ENCODE data around the gene CHD9.
"Not testable (repeated sequence)": the region's sequence is repeated elsewhere in the genome, so short reads cannot be mapped to it uniquely, and the experiment has no call there.

The CHD9 gene

DNA sequence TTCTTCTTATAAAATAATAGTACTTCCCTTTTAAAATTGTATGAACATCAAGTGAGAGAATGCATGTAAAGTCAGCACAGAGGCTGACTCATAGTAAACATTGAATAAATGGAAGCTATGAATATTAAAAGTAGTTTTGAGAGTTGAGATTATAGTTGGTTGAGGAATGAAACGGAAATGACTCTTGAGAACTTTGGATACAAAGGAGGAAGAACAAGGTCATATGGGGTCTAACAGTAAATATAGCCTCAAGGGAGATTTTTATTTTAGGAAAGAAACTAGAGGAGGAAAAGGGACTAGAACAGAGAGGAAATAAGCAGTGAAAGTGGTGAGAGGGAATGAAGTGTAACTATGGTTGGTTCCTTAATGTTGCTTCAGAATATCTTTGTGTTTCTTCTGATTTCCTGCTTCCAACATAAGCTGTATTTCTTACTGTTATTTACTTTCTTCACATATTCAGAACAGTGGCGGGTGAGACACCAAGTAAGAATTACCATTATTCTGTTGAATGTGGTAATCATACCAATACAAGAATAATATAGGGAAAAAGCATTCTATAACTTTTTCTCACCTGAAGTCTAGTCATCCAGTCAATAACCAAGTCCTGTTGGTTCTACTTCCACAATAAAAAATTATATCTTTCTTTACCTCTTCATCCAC is 165.1 kb downstream of the CHD9 start:
- peak; percentile 42 for DNase-seq

GRCh38 chr16:53220585-53220984 is 165.8 kb downstream of the CHD9 start:
- no peak for DNase-seq
- in situ Hi-C loops (cut with MboI; ENCODE audit: low pct_unique_long_range_greater_than_20kb, low sequenced_read_pairs) = no loop called here

More for the DNA sequence above, 165.1 kb downstream of the CHD9 start:
- in situ Hi-C loops (cut with MboI; ENCODE audit: low pct_unique_long_range_greater_than_20kb, low sequenced_read_pairs) = no loop called here

DNA sequence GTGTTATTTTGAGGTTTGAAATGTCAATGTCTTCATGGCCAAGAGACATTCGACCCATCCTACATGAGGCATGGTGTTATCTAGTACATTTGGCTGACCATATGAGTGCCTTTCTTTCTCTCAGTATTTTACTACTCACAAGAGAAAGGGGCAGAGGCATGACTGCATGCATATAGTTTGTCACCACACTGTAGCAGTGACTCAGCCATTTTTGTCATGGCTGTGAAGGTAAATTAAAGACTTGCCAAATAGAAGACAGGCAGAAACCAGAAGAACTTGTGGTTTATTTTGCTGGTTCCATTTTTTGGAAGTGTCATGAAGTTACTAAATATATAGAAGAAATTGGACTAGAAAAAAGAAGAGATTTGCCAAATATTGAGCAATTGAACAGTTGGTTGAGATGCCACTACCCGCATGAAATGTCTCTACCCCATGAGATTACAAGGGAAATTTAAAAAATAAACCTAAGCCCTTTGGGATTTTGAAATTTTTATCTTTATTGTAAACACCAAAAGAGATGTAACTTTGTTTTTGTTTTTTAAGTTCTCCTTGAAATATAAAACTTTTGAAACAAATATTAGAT is 170.3 kb downstream of the CHD9 start:
- in situ Hi-C loops (cut with MboI; ENCODE audit: low pct_unique_long_range_greater_than_20kb, low sequenced_read_pairs) = no loop called here
- DNase-seq = peak; percentile 66

DNA sequence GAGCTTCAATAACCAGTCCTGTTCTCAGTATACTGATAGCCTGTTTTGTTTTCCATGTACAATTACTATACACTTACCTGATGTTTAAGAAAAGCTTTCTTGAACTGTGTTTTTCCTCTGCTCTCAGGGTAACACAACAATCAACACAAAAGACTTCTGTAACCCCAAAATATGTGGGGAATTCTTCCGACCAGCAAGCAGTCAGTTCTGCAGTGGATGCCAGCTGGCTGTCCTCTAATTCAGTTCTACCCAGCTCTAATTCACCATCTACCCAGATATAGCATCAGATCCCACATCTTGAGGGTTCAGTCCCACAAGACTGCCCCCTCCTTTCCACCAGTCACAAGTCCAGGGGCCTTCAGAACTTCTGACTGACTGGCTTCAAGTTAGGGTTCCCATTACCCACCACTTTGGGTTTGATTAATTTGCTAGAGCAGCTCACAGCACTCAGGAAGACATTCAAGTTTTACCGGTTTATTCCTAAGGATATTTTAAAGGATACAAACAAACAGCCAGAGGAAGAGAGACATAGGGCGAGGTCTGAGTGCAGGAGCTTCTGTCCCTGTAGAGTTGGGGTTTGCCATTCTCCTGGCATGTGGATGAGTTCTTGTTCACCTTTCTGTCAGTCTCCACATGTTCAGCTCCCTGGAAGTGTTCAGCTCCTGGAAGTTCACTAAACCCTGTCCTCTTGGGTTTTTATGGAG is 178.2 kb downstream of the CHD9 start:
- in situ Hi-C loops (cut with MboI; ENCODE audit: low pct_unique_long_range_greater_than_20kb, low sequenced_read_pairs) = no loop called here
- DNase-seq = no peak

GRCh38 chr16:53234836-53235235 is 180.0 kb downstream of the CHD9 start:
- DNase-seq = no peak
- in situ Hi-C loops (cut with MboI; ENCODE audit: low pct_unique_long_range_greater_than_20kb, low sequenced_read_pairs) = no loop called here

DNA sequence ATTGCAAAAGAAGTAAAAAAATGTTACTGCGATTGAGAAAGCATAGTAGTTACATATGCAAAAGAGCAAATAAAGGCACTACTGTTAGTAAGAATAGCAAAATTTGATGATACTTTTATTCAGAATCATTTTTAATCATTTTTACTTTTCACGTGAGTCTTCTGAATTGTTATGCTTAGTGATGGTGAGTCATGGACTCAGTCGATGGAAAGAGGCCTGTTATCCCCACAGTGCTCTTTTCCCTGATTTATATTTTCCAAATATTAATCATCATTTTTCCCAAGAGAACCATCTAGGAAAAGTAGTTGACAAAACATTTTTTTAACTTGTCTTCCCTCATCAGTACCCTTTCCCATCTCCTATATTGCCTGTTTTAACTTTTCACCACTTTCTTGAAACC is 181.1 kb downstream of the CHD9 start:
- DNase-seq = no peak
- in situ Hi-C loops (cut with MboI; ENCODE audit: low pct_unique_long_range_greater_than_20kb, low sequenced_read_pairs) = no loop called here

GRCh38 chr16:53249331-53249730 is 194.5 kb downstream of the CHD9 start:
- no peak for DNase-seq
- in situ Hi-C loops (cut with MboI; ENCODE audit: low pct_unique_long_range_greater_than_20kb, low sequenced_read_pairs) = no loop called here

GRCh38 chr16:53257001-53257400 is 202.2 kb downstream of the CHD9 start:
- no peak for DNase-seq
- in situ Hi-C loops (cut with MboI; ENCODE audit: low pct_unique_long_range_greater_than_20kb, low sequenced_read_pairs) = no loop called here

DNA sequence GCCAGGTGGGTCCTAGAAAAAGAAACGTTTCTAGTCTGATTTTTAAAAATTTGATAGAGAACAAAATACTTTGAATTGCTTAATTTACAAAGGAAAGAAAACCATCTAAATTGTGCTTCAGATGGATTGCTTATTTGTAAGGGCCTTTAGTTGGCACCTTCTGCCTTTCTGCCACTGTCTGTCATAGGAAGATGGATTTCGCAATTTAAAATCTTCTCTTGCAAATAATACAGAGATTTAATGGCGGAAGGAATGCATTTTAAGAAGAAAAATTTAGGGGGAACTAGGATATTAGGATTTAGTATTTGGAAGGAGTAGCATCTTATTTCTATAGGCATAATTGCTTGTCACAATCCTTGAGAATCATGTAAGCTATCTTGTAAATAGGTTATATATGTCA is 204.0 kb downstream of the CHD9 start:
- no peak for DNase-seq
- in situ Hi-C loops (cut with MboI; ENCODE audit: low pct_unique_long_range_greater_than_20kb, low sequenced_read_pairs) = no loop called here

- no peak for DNase-seq
- in situ Hi-C loops (cut with MboI; ENCODE audit: low pct_unique_long_range_greater_than_20kb, low sequenced_read_pairs) = no loop called here
These were observed 206.5 kb downstream of the CHD9 start for GRCh38 chr16:53261276-53261675.

GRCh38 chr16:53262645-53263044 is 207.9 kb downstream of the CHD9 start:
- DNase-seq = no peak
- in situ Hi-C loops (cut with MboI; ENCODE audit: low pct_unique_long_range_greater_than_20kb, low sequenced_read_pairs) = no loop called here

- no peak for DNase-seq
- in situ Hi-C loops (cut with MboI; ENCODE audit: low pct_unique_long_range_greater_than_20kb, low sequenced_read_pairs) = no loop called here
These were observed 211.4 kb downstream of the CHD9 start for GRCh38 chr16:53266156-53266555.

DNA sequence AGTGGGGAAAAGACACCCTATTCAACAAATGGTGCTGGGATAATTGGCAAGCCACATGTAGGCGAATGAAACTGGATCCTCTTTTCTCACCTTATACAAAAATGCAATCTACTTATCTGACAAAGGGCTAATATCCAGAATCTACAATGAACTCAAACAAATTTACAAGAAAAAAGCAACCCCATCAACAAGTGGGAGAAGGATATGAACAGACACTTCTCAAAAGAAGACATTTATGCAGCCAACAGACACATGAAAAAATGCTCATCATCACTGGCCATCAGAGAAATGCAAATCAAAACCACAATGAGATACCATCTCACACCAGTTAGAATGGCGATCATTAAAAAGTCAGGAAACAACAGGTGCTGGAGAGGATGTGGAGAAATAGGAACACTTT is 223.7 kb downstream of the CHD9 start:
- DNase-seq; in situ Hi-C loops (cut with MboI; ENCODE audit: low pct_unique_long_range_greater_than_20kb, low sequenced_read_pairs): not testable (repeated sequence)

GRCh38 chr16:53281280-53281679 is 226.5 kb downstream of the CHD9 start:
- DNase-seq = no peak
- in situ Hi-C loops (cut with MboI; ENCODE audit: low pct_unique_long_range_greater_than_20kb, low sequenced_read_pairs) = no loop called here

- in situ Hi-C loops (cut with MboI; ENCODE audit: low pct_unique_long_range_greater_than_20kb, low sequenced_read_pairs) = no loop called here
- DNase-seq = no peak
These were observed 227.1 kb downstream of the CHD9 start for GRCh38 chr16:53281859-53282258.

- in situ Hi-C loops (cut with MboI; ENCODE audit: low pct_unique_long_range_greater_than_20kb, low sequenced_read_pairs) = no loop called here
- DNase-seq = no peak
These were observed 227.5 kb downstream of the CHD9 start for GRCh38 chr16:53282328-53282727.

DNA sequence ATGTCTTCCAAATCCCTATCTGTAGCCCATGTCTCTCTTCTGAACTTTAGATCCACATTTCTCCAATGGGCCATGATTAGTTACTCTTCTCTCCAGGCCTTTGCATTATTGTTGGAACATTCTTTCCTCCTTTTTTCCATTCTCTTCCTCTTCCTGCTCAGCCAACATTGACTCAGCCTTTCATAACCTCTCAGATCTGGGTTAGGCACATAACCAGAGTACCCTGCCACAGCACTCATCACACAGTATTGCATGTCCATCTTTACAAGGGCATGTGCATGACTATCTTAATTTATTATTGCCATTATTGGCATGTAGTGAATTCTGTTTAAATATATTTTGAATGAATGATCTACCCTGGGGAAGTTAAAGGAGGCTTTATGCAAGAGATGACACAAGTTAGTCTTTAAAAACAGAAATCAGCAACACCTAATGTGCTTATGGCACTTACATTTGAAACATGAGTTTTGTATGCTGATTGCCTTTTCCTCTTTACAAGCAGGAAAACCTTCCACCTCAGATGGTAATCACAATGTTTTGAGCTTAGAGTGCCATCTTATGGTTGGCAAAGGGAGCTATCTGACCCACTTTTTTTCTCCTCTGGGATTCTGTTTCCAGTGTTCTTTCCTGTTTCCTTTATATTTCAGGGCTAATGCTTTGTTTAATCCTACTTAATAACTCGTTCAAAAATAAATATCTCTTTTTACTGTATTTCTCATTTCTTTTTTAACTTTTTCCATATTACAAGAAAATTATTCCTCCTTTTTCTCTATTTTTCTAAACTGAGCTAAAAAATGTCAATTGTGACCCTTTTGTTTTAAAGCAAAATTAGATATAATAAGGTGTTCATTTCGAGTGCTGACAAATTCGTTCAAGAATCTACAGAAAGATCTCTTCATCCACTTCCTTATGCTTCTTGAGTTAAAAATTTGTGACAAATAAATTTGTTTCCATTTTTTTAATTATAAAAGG is 228.5 kb downstream of the CHD9 start:
- peak; percentile 39 for DNase-seq
- in situ Hi-C loops (cut with MboI; ENCODE audit: low pct_unique_long_range_greater_than_20kb, low sequenced_read_pairs) = no loop called here

DNA sequence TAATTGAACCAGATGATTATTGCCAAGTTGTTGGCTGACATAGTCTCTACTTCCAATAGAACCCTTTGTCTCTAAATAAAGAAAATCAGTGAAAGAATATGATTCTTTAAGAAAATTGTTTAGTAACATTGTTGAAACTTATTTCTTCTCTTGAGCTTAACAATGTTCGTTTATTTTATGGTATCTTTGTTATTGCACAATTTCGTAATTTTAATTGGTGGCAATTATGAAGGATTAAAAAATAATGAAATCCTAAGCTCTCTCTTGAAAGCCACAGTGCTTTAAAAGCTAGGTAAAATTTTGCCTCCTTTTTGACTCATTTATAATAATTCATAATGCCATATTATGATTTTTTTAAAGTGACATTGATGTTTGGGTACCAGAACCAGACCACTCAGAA is 230.4 kb downstream of the CHD9 start:
- DNase-seq = no peak
- in situ Hi-C loops (cut with MboI; ENCODE audit: low pct_unique_long_range_greater_than_20kb, low sequenced_read_pairs) = no loop called here

- in situ Hi-C loops (cut with MboI; ENCODE audit: low pct_unique_long_range_greater_than_20kb, low sequenced_read_pairs) = no loop called here
- no peak for DNase-seq
These were observed 235.7 kb downstream of the CHD9 start for GRCh38 chr16:53290520-53290919.

Data from KBM-7 (cell line).